GM12878 (cell line): ENCODE data around the gene SMAP1.

Experiments
- EGR1 ChIP-seq, 2 experiments: IDR thresholded peaks; 1 replicate in 1 of 2; 2 replicates in 1 of 2; pipeline ENCODE4 v1.6.1; 2011 to 2012; ENCODE audit warnings: low read depth in 2 of 2, low read length in 2 of 2, borderline replicate concordance in 1 of 2, mild to moderate bottlenecking in 1 of 2, moderate library complexity in 1 of 2
- POLR2A ChIP-seq: IDR thresholded peaks from 2 replicates; pipeline ENCODE4 v1.6.1; 2011; ENCODE audit warnings: low read depth, mild to moderate bottlenecking, low read length
- POLR2AphosphoS5 ChIP-seq: IDR thresholded peaks from 2 replicates; pipeline ENCODE4 v1.6.1; 2011; ENCODE audit warnings: mild to moderate bottlenecking, low read length, inconsistent platforms
- TAF1 ChIP-seq: IDR thresholded peaks from 2 replicates; pipeline ENCODE4 v1.6.1; 2011; ENCODE audit warnings: mild to moderate bottlenecking, low read depth, low read length, borderline replicate concordance
- TF ChIP-seq, protein P1 (sequence below), 3 experiments: IDR thresholded peaks in 2 of 3; conservative IDR thresholded peaks in 1 of 3; 2 replicates each; pipeline ENCODE4 v1.5.1; 2011; ENCODE audit warnings: low read depth in 3 of 3, low read length in 3 of 3, mild to moderate bottlenecking in 3 of 3, control low read depth in 2 of 3, moderate library complexity in 2 of 3, inconsistent platforms in 1 of 3, mixed read lengths in 1 of 3; ENCODE audit not compliant: control insufficient read depth in 2 of 3, insufficient read depth in 1 of 3; ENCODE audit errors: extremely low read depth in 1 of 3

DNA sequence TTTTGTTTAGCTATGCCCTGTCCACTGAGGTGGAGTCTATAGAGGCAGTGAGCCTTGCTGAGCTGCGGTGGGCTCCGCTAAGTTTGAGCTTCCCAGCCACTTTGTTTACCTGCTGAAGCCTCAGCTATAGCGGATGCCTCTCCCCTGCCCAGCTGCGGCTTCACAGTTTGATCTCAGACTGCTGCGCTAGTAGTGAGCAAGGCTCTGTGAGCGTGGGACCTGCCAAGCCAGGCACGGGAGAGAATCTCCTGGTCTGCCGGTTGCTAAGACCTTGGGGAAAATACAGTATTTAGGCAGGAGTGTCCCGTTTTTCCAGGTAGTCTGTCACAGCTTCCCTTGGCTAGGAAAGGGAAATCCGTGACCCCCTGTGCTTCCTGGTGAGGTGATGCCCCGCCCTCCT, 138.4 kb downstream of the SMAP1 start:
- TF ChIP-seq POLR2A: no peak
- TF ChIP-seq POLR2AphosphoS5: no peak
- TF ChIP-seq EGR1 (IDR thresholded peaks at IDR 0.05; ENCODE audit: borderline replicate concordance in 1 of 2, low read depth in 2 of 2, low read length in 2 of 2): no peak
- TF ChIP-seq, protein P1, sequence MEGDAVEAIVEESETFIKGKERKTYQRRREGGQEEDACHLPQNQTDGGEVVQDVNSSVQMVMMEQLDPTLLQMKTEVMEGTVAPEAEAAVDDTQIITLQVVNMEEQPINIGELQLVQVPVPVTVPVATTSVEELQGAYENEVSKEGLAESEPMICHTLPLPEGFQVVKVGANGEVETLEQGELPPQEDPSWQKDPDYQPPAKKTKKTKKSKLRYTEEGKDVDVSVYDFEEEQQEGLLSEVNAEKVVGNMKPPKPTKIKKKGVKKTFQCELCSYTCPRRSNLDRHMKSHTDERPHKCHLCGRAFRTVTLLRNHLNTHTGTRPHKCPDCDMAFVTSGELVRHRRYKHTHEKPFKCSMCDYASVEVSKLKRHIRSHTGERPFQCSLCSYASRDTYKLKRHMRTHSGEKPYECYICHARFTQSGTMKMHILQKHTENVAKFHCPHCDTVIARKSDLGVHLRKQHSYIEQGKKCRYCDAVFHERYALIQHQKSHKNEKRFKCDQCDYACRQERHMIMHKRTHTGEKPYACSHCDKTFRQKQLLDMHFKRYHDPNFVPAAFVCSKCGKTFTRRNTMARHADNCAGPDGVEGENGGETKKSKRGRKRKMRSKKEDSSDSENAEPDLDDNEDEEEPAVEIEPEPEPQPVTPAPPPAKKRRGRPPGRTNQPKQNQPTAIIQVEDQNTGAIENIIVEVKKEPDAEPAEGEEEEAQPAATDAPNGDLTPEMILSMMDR (IDR thresholded peaks at IDR 0.05 in 2 of 3, conservative IDR thresholded peaks at IDR 0.05 in 1 of 3; ENCODE audit: control insufficient read depth in 2 of 3, extremely low read depth in 1 of 3, insufficient read depth in 1 of 3, low read depth in 3 of 3, low read length in 3 of 3): no peak
- TF ChIP-seq TAF1: no peak
